H1 (cell line): ENCODE measurements around the gene OLFM1. TPM values are rescaled to one million over a fixed set of nuclear protein-coding genes. Genes with fewer than 3 reads are reported as not detected.

ENCODE experiments used
- CTCF ChIA-PET: fragments of 300-600 bp; sonication (Branson Sonifier 250); formaldehyde crosslinking; loops from one replicate; lab custom pipeline; 2021; ENCODE audit not compliant: partially characterized antibody; lab: Charles Lee
- POLR2A ChIA-PET: fragments of 300-600 bp; sonication (Branson Sonifier 250); formaldehyde crosslinking; loops from one replicate; lab custom pipeline; 2021; ENCODE audit warnings: inconsistent platforms; ENCODE audit not compliant: partially characterized antibody; lab: Charles Lee
- DNase-seq, 2 experiments: peaks; one replicate each; pipeline versions ENCODE4 v3.0.0 to v3.0.0-alpha.2; 2010 to 2022; ENCODE audit warnings: low spot score in 2 of 2, low read depth in 1 of 2, mixed read lengths in 1 of 2
- FAIRE-seq: peaks from 2 replicates; lab custom pipeline; 2011; peaks lifted over from hg19 to GRCh38; lab: Jason Lieb, UNC
- H2AFZ ChIP-seq: 2 replicates; pipeline ENCODE4 v1.8.1; 2012; ENCODE audit warnings: low read length, inconsistent platforms
- H2AK5ac ChIP-seq: 2 replicates; pipeline ENCODE4 v1.6.1; 2013; ENCODE audit warnings: low read depth, low read length
- H2BK120ac ChIP-seq: replicated peaks from 2 replicates; pipeline ENCODE3; 2013; ENCODE audit warnings: low read depth, low read length, inconsistent platforms
- H2BK12ac ChIP-seq: 2 replicates; pipeline ENCODE4 v1.6.1; 2013; ENCODE audit warnings: low read depth, low read length
- H2BK15ac ChIP-seq: 2 replicates; pipeline ENCODE4 v1.6.1; 2013; ENCODE audit warnings: low read length
- H2BK20ac ChIP-seq: 2 replicates; pipeline ENCODE4 v1.6.1; 2013; ENCODE audit warnings: low read length
- H2BK5ac ChIP-seq: 2 replicates; pipeline ENCODE4 v1.6.1; 2013; ENCODE audit warnings: low read depth, low read length
- H3K14ac ChIP-seq: 2 replicates; pipeline ENCODE4 v1.6.1; 2013; ENCODE audit warnings: inconsistent platforms; ENCODE audit not compliant: insufficient read length
- H3K18ac ChIP-seq: 2 replicates; pipeline ENCODE4 v1.6.1; 2013; ENCODE audit warnings: low read length; ENCODE audit errors: extremely low read depth
- H3K23ac ChIP-seq: 2 replicates; pipeline ENCODE4 v1.6.1; 2013; ENCODE audit warnings: inconsistent platforms; ENCODE audit not compliant: insufficient read length
- H3K23me2 ChIP-seq: 2 replicates; pipeline ENCODE4 v1.6.1; 2013; ENCODE audit warnings: low read depth, low read length
- H3K27ac ChIP-seq: 2 replicates; pipeline ENCODE4 v1.6.1; 2011; ENCODE audit warnings: low read depth, low read length, inconsistent platforms
- H3K27me3 ChIP-seq, 4 experiments: replicated peaks in 1 of 4; 1 replicate in 1 of 4; 2 replicates in 3 of 4; pipeline versions ENCODE4 v1.6.1 to v1.8.1; 2011 to 2013; ENCODE audit warnings: low read length in 3 of 4, mild to moderate bottlenecking in 3 of 4, inconsistent platforms in 2 of 4, mixed read lengths in 2 of 4, moderate library complexity in 1 of 4; ENCODE audit not compliant: control insufficient read depth in 3 of 4, insufficient read depth in 3 of 4; ENCODE audit errors: extremely low read depth in 1 of 4
- H3K36me3 ChIP-seq, 4 experiments: 2 replicates each; pipeline versions ENCODE4 v1.6.1 to v1.8.1; 2011 to 2013; ENCODE audit warnings: mild to moderate bottlenecking in 4 of 4, low read length in 3 of 4, moderate library complexity in 2 of 4, control low read depth in 1 of 4, inconsistent platforms in 1 of 4; ENCODE audit not compliant: insufficient read depth in 4 of 4, control insufficient read depth in 2 of 4
- H3K4ac ChIP-seq: replicated peaks from 2 replicates; pipeline ENCODE3; 2013; ENCODE audit warnings: low read length, low read depth, mixed read lengths, inconsistent platforms; ENCODE audit not compliant: insufficient read length
- H3K4me1 ChIP-seq, 4 experiments: replicated peaks in 1 of 4; 1 replicate in 1 of 4; 2 replicates in 3 of 4; pipeline versions ENCODE4 v1.6.1 to v1.8.1; 2011 to 2013; ENCODE audit warnings: low read length in 3 of 4, inconsistent platforms in 2 of 4, mixed read lengths in 1 of 4; ENCODE audit not compliant: insufficient read depth in 4 of 4, control insufficient read depth in 3 of 4
- H3K4me2 ChIP-seq, 2 experiments: 2 replicates each; pipeline versions ENCODE4 v1.6.1 to v1.8.1; 2011 to 2013; ENCODE audit warnings: low read depth in 2 of 2, low read length in 2 of 2, control low read depth in 1 of 2, inconsistent platforms in 1 of 2, mild to moderate bottlenecking in 1 of 2; ENCODE audit not compliant: insufficient read depth in 1 of 2
- H3K4me3 ChIP-seq, 4 experiments: fragments of 200-600, 300-600 bp in 1 of 4; sonication (generic), shearing (Covaris generic), sonication (Bioruptor Twin) in 1 of 4; 2 replicates each; pipeline versions ENCODE4 v1.5.1 to v1.8.1; 2011 to 2016; ENCODE audit warnings: low read length in 4 of 4, low read depth in 3 of 4, control low read depth in 2 of 4, inconsistent platforms in 2 of 4, mild to moderate bottlenecking in 2 of 4, mixed read lengths in 1 of 4, moderate library complexity in 1 of 4; ENCODE audit not compliant: insufficient read depth in 2 of 4; ENCODE audit errors: extremely low read depth in 1 of 4
- H3K56ac ChIP-seq: replicated peaks from 2 replicates; pipeline ENCODE3; 2013; ENCODE audit warnings: low read depth, mild to moderate bottlenecking, mixed read lengths, low read length, inconsistent platforms; ENCODE audit not compliant: insufficient read length
- H3K79me1 ChIP-seq: 2 replicates; pipeline ENCODE4 v1.6.1; 2013; ENCODE audit warnings: low read depth, low read length, control low read depth
- H3K79me2 ChIP-seq, 2 experiments: 2 replicates each; pipeline versions ENCODE4 v1.6.1 to v1.8.1; 2012 to 2013; ENCODE audit warnings: low read length in 2 of 2, mild to moderate bottlenecking in 2 of 2, inconsistent platforms in 1 of 2; ENCODE audit not compliant: insufficient read depth in 2 of 2, control insufficient read depth in 1 of 2
- H3K9ac ChIP-seq, 4 experiments: replicated peaks in 1 of 4; 1 replicate in 1 of 4; 2 replicates in 3 of 4; pipeline versions ENCODE4 v1.6.1 to v1.8.1; 2011 to 2013; ENCODE audit warnings: low read depth in 3 of 4, low read length in 3 of 4, control low read depth in 2 of 4, mild to moderate bottlenecking in 2 of 4, moderate library complexity in 2 of 4, inconsistent platforms in 1 of 4; ENCODE audit errors: extremely low read depth in 1 of 4
- H3K9me3 ChIP-seq, 2 experiments: 2 replicates each; pipeline versions ENCODE4 v1.6.1 to v1.8.1; 2012 to 2013; ENCODE audit warnings: mild to moderate bottlenecking in 2 of 2, moderate library complexity in 2 of 2, control low read depth in 1 of 2, inconsistent platforms in 1 of 2, low read depth in 1 of 2, low read length in 1 of 2, mixed read lengths in 1 of 2; ENCODE audit not compliant: insufficient read depth in 2 of 2
- H4K20me1 ChIP-seq, 2 experiments: replicated peaks in 1 of 2; 2 replicates each; pipeline versions ENCODE3 to v1.8.1; 2011 to 2013; ENCODE audit warnings: inconsistent platforms in 2 of 2, low read length in 2 of 2, mild to moderate bottlenecking in 1 of 2; ENCODE audit not compliant: insufficient read depth in 2 of 2, control insufficient read depth in 1 of 2
- H4K5ac ChIP-seq: 2 replicates; pipeline ENCODE4 v1.6.1; 2013; ENCODE audit warnings: low read length, low read depth, mixed read lengths, inconsistent platforms; ENCODE audit not compliant: insufficient read length
- H4K8ac ChIP-seq: 2 replicates; pipeline ENCODE4 v1.8.0; 2013; ENCODE audit warnings: mild to moderate bottlenecking, moderate library complexity, low read length, inconsistent platforms; ENCODE audit not compliant: insufficient read depth; ENCODE audit errors: extremely low read depth
- H4K91ac ChIP-seq: replicated peaks from 2 replicates; pipeline ENCODE3; 2013; ENCODE audit warnings: low read length, mixed read lengths, inconsistent platforms; ENCODE audit not compliant: insufficient read length
- BACH1 ChIP-seq: IDR thresholded peaks from 2 replicates; pipeline ENCODE4 v1.6.1; 2012; ENCODE audit warnings: low read length, improper control_type of control experiment
- KDM5A ChIP-seq: fragments of 200-600 bp; IDR thresholded peaks from 2 replicates; pipeline ENCODE4 v1.7.1; 2012; ENCODE audit warnings: mild to moderate bottlenecking, low read length, inconsistent platforms, mixed read lengths
- SIN3A ChIP-seq, 2 experiments: IDR thresholded peaks in 1 of 2; conservative IDR thresholded peaks in 1 of 2; 2 replicates each; pipeline ENCODE4 v1.6.1; 2011 to 2012; ENCODE audit warnings: low read length in 2 of 2, improper control_type of control experiment in 1 of 2, low read depth in 1 of 2, mild to moderate bottlenecking in 1 of 2
- WGBS, 2 experiments: shearing (Covaris generic) in 1 of 2; methylation state at CpG; one replicate each; pipeline versions ENCODE4 v1.1.6 to v1.1.7; 2013 to 2015; ENCODE audit warnings: low lambda C conversion rate in 2 of 2, mixed read lengths in 2 of 2, inconsistent platforms in 1 of 2, low coverage in 1 of 2, missing lambda C conversion rate in 1 of 2; ENCODE audit not compliant: insufficient replicate concordance in 2 of 2, insufficient coverage in 1 of 2, insufficient read length in 1 of 2; ENCODE audit errors: extremely low coverage in 1 of 2, missing lambda C conversion rate in 1 of 2; 5-methylcytosine and 5-hydroxymethylcytosine counted together
- polyA plus RNA-seq, 7 experiments: library from polyadenylated mRNA; depleted of rRNA in 3 of 7; stranded (reverse) in 5 of 7; unstranded in 2 of 7; fragments of >200 nt in 5 of 7; fragments of 200-250 nt in 2 of 7; gene quantifications; 1 replicate in 5 of 7; 2 replicates in 1 of 7; 4 replicates in 1 of 7; pipeline versions ENCODE4 v1.2.1 to v1.2.3, GENCODE V29; 2011 to 2013; ENCODE audit warnings: missing spikeins in 2 of 7, mixed read lengths in 2 of 7
- total RNA-seq: library from RNA; stranded (reverse); fragmentation: NEBNext Ultra II Directional; extraction: Animal tissue kit (Norgen Biotek cat#: 25700); gene quantifications from 2 replicates; pipeline ENCODE4 v1.2.1, GENCODE V29; 2021

Gene OLFM1
- total and polyA plus RNA-seq, 2 of the 8 experiments (the other 6 are each of a cell fraction or from before 2014, with no cell fraction given), result 53.0 to 53.4 TPM

GRCh38 chr9:135048758-135049444 is 38.6 kb upstream of the OLFM1 start:
- Histone ChIP-seq H3K4ac (no peak overlapping the region), H3K36me3 (no peaks in the 10 kb centered on the region), H2BK15ac (no peak overlapping the region), H3K14ac (no peak overlapping the region), H4K20me1 (no peaks in the 10 kb centered on the region), H4K8ac (no peak overlapping the region), H3K27me3 (no peaks in the 10 kb centered on the region), H3K9ac (no peak overlapping the region), H3K18ac (no peak overlapping the region), H3K23ac (no peak overlapping the region), H3K9me3 (peaks cover 0 to 4% of the 10 kb centered on the region in 2 experiments; a peak in 1 of 4 replicates), H3K79me2 (no peaks in the 10 kb centered on the region), H3K4me1 (no peaks in the 10 kb centered on the region), H4K91ac (no peak overlapping the region), H3K23me2 (no peaks in the 10 kb centered on the region), H2AK5ac (no peak overlapping the region), H2BK20ac (no peak overlapping the region), H3K27ac (no peak overlapping the region), H3K56ac (no peak overlapping the region), H3K79me1 (no peaks in the 10 kb centered on the region), H2BK120ac (no peak overlapping the region), H2BK5ac (no peak overlapping the region), H3K4me3 (no peak overlapping the region), H2BK12ac (no peak overlapping the region), H2AFZ (no peak overlapping the region), H4K5ac (no peak overlapping the region), H3K4me2 (no peak overlapping the region)
- ChIA-PET CTCF (no interaction called here), POLR2A (no interaction called here)
- DNase-seq (peak in 1 of 2 experiments; percentile 22), FAIRE-seq (no peak)
- WGBS, 2 experiments, result 92% methylated on average over 17 of the region's 17 CpGs; no CpG with 5 or more reads in 1 of the 2 experiments
- no peak for TF ChIP-seq SIN3A (conservative IDR thresholded peaks at IDR 0.05 in 1 of 2, IDR thresholded peaks at IDR 0.05 in 1 of 2; ENCODE audit: low read depth in 1 of 2, low read length in 2 of 2)
- TF ChIP-seq BACH1, result no peak
- no peak for TF ChIP-seq KDM5A
